GM19239 (cell line): ENCODE results near the gene FOLR2.
"Not testable (repeated sequence)": the region's sequence is repeated elsewhere in the genome, so short reads cannot be mapped to it uniquely, and the experiment has no call there.

Source experiments
- DNase-seq: peaks from one replicate; pipeline ENCODE4 v3.0.0; 2011; ENCODE audit warnings: low spot score; ENCODE audit not compliant: insufficient read length
- FAIRE-seq: peaks from 2 replicates; lab custom pipeline; 2011; peaks lifted over from hg19 to GRCh38; lab: Jason Lieb, UNC

The FOLR2 gene

DNA sequence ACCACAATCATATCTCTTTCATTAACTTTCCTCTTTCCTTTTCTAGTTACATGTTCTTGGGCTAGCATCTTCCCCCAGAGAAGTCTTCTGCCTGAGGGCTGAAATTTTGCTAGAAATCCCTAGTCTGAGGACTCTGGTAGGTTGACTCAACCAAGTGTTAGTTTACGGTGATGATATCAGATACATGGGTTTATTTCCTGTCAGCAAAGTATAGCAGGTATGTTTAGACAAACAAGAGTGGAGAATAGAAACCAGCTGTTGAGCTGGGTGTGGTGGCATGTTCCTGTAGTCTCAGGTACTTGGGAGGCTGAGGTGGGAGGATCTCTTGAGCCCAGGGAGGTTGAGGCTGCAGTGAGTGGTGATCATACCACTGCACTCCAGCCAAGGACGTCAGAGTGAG, 13.4 kb upstream of the FOLR2 start:
- DNase-seq (no peak), FAIRE-seq (no peak)

- FAIRE-seq = no peak
- DNase-seq = no peak
Measured at GRCh38 chr11:72204886-72205285, 11.7 kb upstream of the FOLR2 start.

GRCh38 chr11:72206794-72207193, 9.8 kb upstream of the FOLR2 start:
- not testable (repeated sequence) for DNase-seq, FAIRE-seq

DNA sequence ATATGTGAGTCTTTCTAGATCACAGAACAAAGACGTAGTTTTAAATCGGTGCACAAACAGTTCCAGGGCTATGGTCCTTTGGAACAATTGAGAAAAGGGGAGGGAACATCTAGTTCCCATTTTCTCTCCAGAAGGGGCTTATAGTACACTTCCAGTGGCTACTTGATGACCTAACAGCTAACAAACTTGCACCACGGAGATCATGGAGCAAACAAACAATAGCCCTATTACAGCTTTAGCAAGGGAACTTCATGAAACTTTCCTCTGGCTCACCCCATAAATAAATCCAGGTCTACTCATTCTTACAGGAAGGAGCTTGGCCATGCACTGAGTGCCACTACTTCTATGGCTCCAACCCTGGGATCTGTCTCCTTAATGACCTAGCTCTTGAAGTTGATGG, 8.3 kb upstream of the FOLR2 start:
- FAIRE-seq (no peak), DNase-seq (no peak)

DNA sequence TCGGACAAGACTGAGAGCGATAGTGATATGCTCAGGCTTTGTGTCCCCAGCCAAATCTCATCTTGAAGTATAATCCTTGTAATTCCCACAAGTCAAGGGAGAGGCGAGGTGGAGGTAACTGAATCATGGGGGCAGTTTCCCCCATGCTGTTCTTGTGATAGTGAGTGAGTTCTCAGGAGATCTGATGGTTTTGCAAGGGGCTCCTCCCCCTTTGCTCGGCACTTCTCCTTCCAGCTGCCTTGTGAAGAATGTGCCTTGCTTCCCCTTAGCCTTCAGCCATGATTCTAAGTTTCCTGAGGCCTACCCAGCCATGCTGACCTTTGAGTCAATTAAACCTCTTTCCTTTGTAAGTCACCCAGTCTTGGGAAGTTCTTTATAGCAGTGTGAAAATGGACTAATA, 7.5 kb upstream of the FOLR2 start:
- DNase-seq = no peak
- no peak for FAIRE-seq

DNA sequence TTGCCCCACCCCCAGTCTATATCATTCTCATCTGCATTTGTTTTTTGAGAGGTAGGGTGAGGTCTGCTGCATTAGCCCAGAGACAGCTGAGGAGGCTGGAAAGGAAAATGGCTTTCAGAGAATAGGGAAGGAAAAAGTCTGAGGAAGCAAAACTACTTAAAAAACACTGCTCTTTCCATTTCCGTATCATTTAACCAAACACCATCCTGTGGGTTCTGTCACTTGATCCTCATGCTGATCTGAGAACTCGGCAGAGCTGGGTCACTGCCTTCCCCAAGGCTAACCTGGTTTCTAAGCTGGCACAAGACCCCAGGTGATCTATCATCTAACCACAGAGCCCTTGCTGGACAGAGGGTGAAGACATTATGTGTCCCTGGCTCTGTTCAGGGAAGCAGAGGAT, 1.2 kb downstream of the FOLR2 start:
- no peak for FAIRE-seq
- DNase-seq = no peak

GRCh38 chr11:72218251-72218745, 1.7 kb downstream of the FOLR2 start:
- FAIRE-seq = no peak
- no peak for DNase-seq

GRCh38 chr11:72220696-72221363, 4.2 kb downstream of the FOLR2 start:
- DNase-seq (no peak), FAIRE-seq (no peak)

DNA sequence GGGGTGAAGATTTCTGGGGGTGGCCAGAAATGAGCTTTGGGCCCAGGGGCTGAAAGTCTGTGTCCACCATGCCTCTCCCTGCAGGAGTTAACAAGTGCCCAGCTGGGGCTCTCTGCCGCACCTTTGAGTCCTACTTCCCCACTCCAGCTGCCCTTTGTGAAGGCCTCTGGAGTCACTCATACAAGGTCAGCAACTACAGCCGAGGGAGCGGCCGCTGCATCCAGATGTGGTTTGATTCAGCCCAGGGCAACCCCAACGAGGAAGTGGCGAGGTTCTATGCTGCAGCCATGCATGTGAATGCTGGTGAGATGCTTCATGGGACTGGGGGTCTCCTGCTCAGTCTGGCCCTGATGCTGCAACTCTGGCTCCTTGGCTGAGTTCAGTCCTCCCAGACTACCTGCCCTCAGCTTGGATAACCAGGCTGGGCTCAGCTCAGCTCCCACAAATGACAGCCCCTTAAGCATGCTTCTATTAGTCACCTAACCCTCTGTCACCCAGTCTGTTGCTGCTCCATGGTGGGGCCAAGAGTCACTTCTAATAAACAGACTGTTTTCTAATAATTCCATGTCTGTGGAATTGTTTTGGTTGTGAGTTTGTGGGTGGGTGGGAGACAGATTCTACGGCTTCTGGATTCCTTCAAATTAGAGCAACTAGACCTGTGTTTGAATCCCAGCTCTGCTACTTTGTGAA, 4.9 kb downstream of the FOLR2 start:
- no peak for DNase-seq
- FAIRE-seq = no peak

GRCh38 chr11:72222106-72222891, 5.7 kb downstream of the FOLR2 start:
- DNase-seq (no peak), FAIRE-seq (peak; percentile 48)

DNA sequence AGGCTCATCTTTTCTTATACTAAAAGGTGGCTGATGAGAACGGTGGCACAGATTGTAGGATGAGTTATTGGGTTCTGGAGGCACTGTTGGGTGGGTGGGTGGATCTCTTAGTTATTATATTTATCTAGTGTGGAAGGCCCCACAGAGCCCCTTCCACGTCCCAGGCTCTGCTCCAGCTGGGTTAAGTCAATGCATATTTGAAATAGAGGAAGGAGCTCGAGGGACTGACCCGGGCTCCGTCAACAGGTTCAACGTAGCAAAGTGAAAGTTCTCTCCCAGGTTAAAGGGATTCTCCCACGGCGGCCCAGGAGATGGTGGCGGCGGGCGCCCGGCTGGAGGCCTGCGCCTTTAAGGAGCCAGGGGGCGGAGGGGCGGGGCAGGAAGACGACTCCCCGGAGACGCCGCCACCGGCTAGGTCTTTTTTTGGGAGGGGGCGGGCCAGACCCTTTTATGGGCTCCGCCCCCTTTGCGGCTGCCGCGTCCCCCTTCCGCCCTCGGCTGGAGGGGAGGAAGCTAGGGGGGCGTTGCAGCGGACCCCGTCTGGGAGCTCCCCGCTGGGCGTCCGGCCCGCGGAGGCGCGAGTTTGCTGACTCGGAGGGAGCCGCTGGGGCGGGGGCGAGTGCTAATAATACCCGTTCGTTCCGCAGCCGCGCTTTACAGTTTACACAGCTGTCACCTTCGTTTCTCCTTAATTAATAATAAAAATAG, 6.5 kb downstream of the FOLR2 start:
- DNase-seq (no peak), FAIRE-seq (peak; percentile 86)

GRCh38 chr11:72223615-72224563, 7.3 kb downstream of the FOLR2 start:
- no peak for FAIRE-seq
- DNase-seq = no peak

DNA sequence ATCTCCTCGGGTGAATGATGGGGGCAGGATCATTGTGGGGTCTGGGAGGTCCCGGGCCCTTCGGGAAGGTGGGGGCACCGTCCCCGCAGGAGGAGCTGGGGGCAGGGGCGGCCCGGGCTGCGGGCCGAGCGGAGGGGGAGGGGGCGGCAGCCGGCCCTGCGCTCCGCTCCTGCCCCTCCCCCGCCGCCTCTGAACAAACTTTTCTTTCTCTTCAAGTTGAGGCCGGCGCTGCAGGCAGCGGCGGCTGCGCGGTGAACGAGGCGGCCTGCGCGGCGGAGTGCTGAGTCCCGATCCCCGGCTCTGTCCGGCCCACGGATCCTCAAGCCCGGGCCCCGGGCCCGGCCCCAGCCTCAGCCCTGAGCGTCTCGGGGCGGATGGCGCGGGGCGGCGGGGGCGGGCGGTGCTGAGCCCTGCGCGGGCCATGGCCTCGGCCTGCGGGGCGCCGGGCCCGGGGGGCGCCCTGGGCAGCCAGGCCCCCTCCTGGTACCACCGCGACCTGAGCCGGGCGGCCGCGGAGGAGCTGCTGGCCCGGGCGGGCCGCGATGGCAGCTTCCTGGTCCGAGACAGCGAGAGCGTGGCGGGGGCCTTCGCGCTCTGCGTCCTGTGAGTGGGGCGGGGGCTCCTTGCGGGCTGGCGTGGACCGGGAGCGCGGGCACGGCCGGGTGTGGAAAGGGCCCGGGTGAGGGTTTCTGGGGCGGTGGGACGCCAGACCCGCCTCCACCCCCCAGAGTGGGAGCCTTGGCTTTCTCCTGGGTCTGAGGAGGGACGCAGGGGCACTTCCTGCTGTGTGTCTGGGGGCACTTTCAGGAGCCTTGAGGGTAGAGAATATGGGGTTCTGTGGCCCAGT, 8.2 kb downstream of the FOLR2 start, which contains the start of gene INPPL1:
Gene INPPL1 (plus strand): TSS at position 204 of the 847 bp plus-strand sequence. CDS start 218 bp downstream, at position 422.
- peak; percentile 23 for FAIRE-seq
- no peak for DNase-seq

GRCh38 chr11:72225411-72225951, 8.9 kb downstream of the FOLR2 start:
- FAIRE-seq (peak; percentile 51), DNase-seq (no peak)

GRCh38 chr11:72226701-72227100, 10.1 kb downstream of the FOLR2 start:
- FAIRE-seq = no peak
- DNase-seq = no peak

DNA sequence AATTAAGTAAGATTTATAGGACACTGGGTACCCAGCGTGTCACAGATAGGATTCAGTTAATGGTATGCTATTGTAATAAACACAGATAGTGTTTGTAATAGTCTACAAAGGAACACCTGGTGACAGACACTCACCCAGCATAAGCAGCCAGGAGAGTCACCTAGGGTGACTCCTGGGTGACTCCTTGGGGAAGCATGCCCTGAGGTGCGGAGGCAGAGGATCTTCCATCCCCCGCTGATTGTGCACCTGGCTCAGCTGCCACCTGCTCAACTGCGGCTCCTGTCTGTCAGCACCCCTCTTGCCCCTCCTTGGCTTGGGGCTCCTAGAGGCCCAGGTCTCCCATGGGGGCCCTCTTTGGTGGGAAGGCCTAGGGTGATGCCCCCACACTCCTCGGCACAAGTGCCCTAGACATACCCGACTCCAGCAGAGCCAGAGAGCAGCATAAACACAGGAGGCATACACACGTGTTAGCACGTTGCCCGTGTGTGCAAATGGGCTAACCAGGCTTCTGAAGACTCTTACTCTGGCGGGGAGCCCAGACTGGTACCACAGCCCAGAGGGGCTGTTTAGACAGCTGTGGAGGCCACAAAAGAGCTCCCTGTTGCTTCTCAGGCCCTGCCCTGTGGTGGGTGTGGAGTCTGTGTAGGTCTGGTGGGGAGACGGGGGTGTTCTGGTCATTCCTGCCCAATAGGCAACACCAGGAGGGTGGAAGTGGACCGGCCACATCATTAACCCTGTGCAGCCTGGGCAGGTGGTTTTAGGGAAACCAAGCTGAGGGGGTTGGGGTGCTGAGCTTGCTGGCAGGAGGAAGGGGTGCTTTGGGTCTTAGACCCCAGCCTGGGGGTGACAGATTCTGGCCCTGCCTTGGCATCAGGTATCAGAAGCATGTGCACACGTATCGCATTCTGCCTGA, 11.0 kb downstream of the FOLR2 start:
- DNase-seq = no peak

DNA sequence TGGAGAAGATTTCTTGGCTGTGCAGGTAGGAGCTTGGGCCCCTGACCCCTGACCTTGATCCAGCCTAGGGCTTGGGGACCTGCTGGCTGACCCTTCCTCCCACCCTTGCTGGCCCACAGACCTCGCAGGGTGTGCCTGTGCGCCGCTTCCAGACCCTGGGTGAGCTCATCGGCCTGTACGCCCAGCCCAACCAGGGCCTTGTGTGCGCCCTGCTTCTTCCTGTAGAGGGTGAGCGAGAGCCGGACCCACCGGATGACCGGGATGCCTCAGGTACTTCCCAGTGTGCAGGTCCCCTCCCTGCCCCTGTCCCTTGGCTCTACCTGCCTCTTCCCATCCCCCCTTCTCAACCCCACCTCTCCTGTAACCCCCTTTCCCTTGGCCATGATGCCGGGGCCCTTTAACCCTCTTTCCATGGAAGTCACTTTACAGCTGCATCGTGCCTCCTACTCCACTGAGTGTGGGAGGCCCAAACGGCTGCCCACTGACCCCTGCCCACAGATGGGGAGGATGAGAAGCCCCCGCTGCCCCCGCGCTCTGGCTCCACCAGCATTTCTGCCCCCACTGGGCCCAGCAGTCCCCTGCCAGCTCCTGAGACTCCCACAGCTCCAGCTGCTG, 11.7 kb downstream of the FOLR2 start:
- FAIRE-seq (no peak), DNase-seq (no peak)

More for the DNA sequence above, 11.0 kb downstream of the FOLR2 start:
- FAIRE-seq = no peak
